ENCODE results near the gene MRPL57. TPM values are rescaled to one million over a fixed set of nuclear protein-coding genes. Genes with fewer than 3 reads are reported as not detected.
"Not testable (repeated sequence)": the region's sequence is repeated elsewhere in the genome, so short reads cannot be mapped to it uniquely, and the experiment has no call there.

The MRPL57 gene
- polyA plus RNA-seq (2013, experiment 1 of 2), result 18.5 TPM
- polyA plus RNA-seq (2013, experiment 2 of 2), result 18.0 TPM

GRCh38 chr13:21176215-21176981 is at the start of gene MRPL57, which contains the start of gene SKA3:
Gene MRPL57 (plus strand): TSS chr13:21176658. CDS start chr13:21176917, 259 bp downstream.
Gene SKA3 (minus strand): TSS chr13:21176552. CDS start chr13:21176477, 75 bp downstream.
- 0% methylated on average over 74 to 85 of the region's 93 CpGs for WGBS, 2 experiments (ENCODE audit: insufficient coverage in 2 of 2)
- H3K9me3 ChIP-seq (ENCODE audit: control insufficient read depth, low read length), result no peaks in the 10 kb centered on the region
- H3K27ac ChIP-seq (ENCODE audit: low read depth, low read length, severe bottlenecking), result peak within 1 kb of the TSS; percentile 91
- H3K4me1 ChIP-seq (ENCODE audit: control insufficient read depth, insufficient read depth, low read length, poor library complexity, severe bottlenecking), result peaks cover 5% of the 10 kb centered on the region
- H3K4me3 ChIP-seq (ENCODE audit: extremely low read depth, insufficient read depth, low read length, poor library complexity, severe bottlenecking), result peak within 1 kb of the TSS; percentile 76
- peaks cover 11% of the 10 kb centered on the region for H3K36me3 ChIP-seq (ENCODE audit: control insufficient read depth, insufficient read depth, low read length)

- 82% methylated on average over 2 of the region's 2 CpGs; no CpG with 5 or more reads in 1 of the 2 experiments for WGBS, 2 experiments (ENCODE audit: insufficient coverage in 2 of 2)
- no peaks in the 10 kb centered on the region for H3K9me3 ChIP-seq (ENCODE audit: control insufficient read depth, low read length)
- H3K4me1 ChIP-seq (ENCODE audit: control insufficient read depth, insufficient read depth, low read length, poor library complexity, severe bottlenecking), result no peaks in the 10 kb centered on the region
- H3K36me3 ChIP-seq (ENCODE audit: control insufficient read depth, insufficient read depth, low read length), result no peaks in the 10 kb centered on the region
- H3K4me3 ChIP-seq (ENCODE audit: extremely low read depth, insufficient read depth, low read length, poor library complexity, severe bottlenecking), result no peak overlapping the region
- H3K27ac ChIP-seq (ENCODE audit: low read depth, low read length, severe bottlenecking), result no peak overlapping the region
Measured at GRCh38 chr13:21130116-21130515, 46.3 kb upstream of the MRPL57 start.

GRCh38 chr13:21133077-21133476 is 43.4 kb upstream of the MRPL57 start:
- Histone ChIP-seq H3K27ac (ENCODE audit: low read depth, low read length, severe bottlenecking) (no peak overlapping the region), H3K9me3 (ENCODE audit: control insufficient read depth, low read length) (no peaks in the 10 kb centered on the region), H3K4me3 (ENCODE audit: extremely low read depth, insufficient read depth, low read length, poor library complexity, severe bottlenecking) (no peak overlapping the region), H3K4me1 (ENCODE audit: control insufficient read depth, insufficient read depth, low read length, poor library complexity, severe bottlenecking) (no peaks in the 10 kb centered on the region), H3K36me3 (ENCODE audit: control insufficient read depth, insufficient read depth, low read length) (no peaks in the 10 kb centered on the region)
- WGBS, 2 experiments (ENCODE audit: insufficient coverage in 2 of 2), result 79 to 88% methylated on average over 3 of the region's 3 CpGs

GRCh38 chr13:21134475-21134874 is 42.0 kb upstream of the MRPL57 start:
- H3K4me3 ChIP-seq (ENCODE audit: extremely low read depth, insufficient read depth, low read length, poor library complexity, severe bottlenecking), result no peak overlapping the region
- no peak overlapping the region for H3K27ac ChIP-seq (ENCODE audit: low read depth, low read length, severe bottlenecking)
- WGBS, 2 experiments (ENCODE audit: insufficient coverage in 2 of 2), result 92 to 94% methylated on average over 2 to 3 of the region's 5 CpGs
- no peaks in the 10 kb centered on the region for H3K36me3 ChIP-seq (ENCODE audit: control insufficient read depth, insufficient read depth, low read length)
- H3K9me3 ChIP-seq (ENCODE audit: control insufficient read depth, low read length), result no peaks in the 10 kb centered on the region
- no peaks in the 10 kb centered on the region for H3K4me1 ChIP-seq (ENCODE audit: control insufficient read depth, insufficient read depth, low read length, poor library complexity, severe bottlenecking)

- H3K4me3 ChIP-seq (ENCODE audit: extremely low read depth, insufficient read depth, low read length, poor library complexity, severe bottlenecking); H3K27ac ChIP-seq (ENCODE audit: low read depth, low read length, severe bottlenecking); H3K4me1 ChIP-seq (ENCODE audit: control insufficient read depth, insufficient read depth, low read length, poor library complexity, severe bottlenecking); H3K9me3 ChIP-seq (ENCODE audit: control insufficient read depth, low read length); H3K36me3 ChIP-seq (ENCODE audit: control insufficient read depth, insufficient read depth, low read length): not testable (repeated sequence)
- 97% methylated on average over 5 of the region's 6 CpGs; no CpG with 5 or more reads in 1 of the 2 experiments for WGBS, 2 experiments (ENCODE audit: insufficient coverage in 2 of 2)
Measured at GRCh38 chr13:21135833-21136232, 40.6 kb upstream of the MRPL57 start.

- Histone ChIP-seq H3K9me3 (ENCODE audit: control insufficient read depth, low read length) (no peaks in the 10 kb centered on the region), H3K36me3 (ENCODE audit: control insufficient read depth, insufficient read depth, low read length) (peaks cover 12% of the 10 kb centered on the region), H3K4me3 (ENCODE audit: extremely low read depth, insufficient read depth, low read length, poor library complexity, severe bottlenecking) (no peak overlapping the region), H3K27ac (ENCODE audit: low read depth, low read length, severe bottlenecking) (no peak overlapping the region), H3K4me1 (ENCODE audit: control insufficient read depth, insufficient read depth, low read length, poor library complexity, severe bottlenecking) (peaks cover 5% of the 10 kb centered on the region)
- 94 to 100% methylated on average over 1 to 2 of the region's 5 CpGs for WGBS, 2 experiments (ENCODE audit: insufficient coverage in 2 of 2)
Measured at GRCh38 chr13:21137696-21138095, 38.8 kb upstream of the MRPL57 start.

- Histone ChIP-seq H3K4me3 (ENCODE audit: extremely low read depth, insufficient read depth, low read length, poor library complexity, severe bottlenecking) (no peak overlapping the region), H3K4me1 (ENCODE audit: control insufficient read depth, insufficient read depth, low read length, poor library complexity, severe bottlenecking) (peaks cover 6% of the 10 kb centered on the region), H3K27ac (ENCODE audit: low read depth, low read length, severe bottlenecking) (no peak overlapping the region), H3K9me3 (ENCODE audit: control insufficient read depth, low read length) (no peaks in the 10 kb centered on the region), H3K36me3 (ENCODE audit: control insufficient read depth, insufficient read depth, low read length) (peaks cover 20% of the 10 kb centered on the region)
- 100% methylated on average over 1 of the region's 1 CpG; no CpG with 5 or more reads in 1 of the 2 experiments for WGBS, 2 experiments (ENCODE audit: insufficient coverage in 2 of 2)
Measured at GRCh38 chr13:21138561-21138960, 37.9 kb upstream of the MRPL57 start.

- H3K27ac ChIP-seq (ENCODE audit: low read depth, low read length, severe bottlenecking), result no peak overlapping the region
- peak overlapping the region; percentile 91 for H3K4me3 ChIP-seq (ENCODE audit: extremely low read depth, insufficient read depth, low read length, poor library complexity, severe bottlenecking)
- H3K36me3 ChIP-seq (ENCODE audit: control insufficient read depth, insufficient read depth, low read length), result peaks cover 27% of the 10 kb centered on the region
- no peaks in the 10 kb centered on the region for H3K9me3 ChIP-seq (ENCODE audit: control insufficient read depth, low read length)
- WGBS, 2 experiments (ENCODE audit: insufficient coverage in 2 of 2), result 92 to 98% methylated on average over 11 to 12 of the region's 12 CpGs
- H3K4me1 ChIP-seq (ENCODE audit: control insufficient read depth, insufficient read depth, low read length, poor library complexity, severe bottlenecking), result peaks cover 6% of the 10 kb centered on the region
Measured at GRCh38 chr13:21139374-21139773, 37.1 kb upstream of the MRPL57 start.

- Histone ChIP-seq H3K36me3 (ENCODE audit: control insufficient read depth, insufficient read depth, low read length) (peaks cover 58% of the 10 kb centered on the region), H3K9me3 (ENCODE audit: control insufficient read depth, low read length) (no peaks in the 10 kb centered on the region), H3K4me1 (ENCODE audit: control insufficient read depth, insufficient read depth, low read length, poor library complexity, severe bottlenecking) (peaks cover 6% of the 10 kb centered on the region), H3K4me3 (ENCODE audit: extremely low read depth, insufficient read depth, low read length, poor library complexity, severe bottlenecking) (no peak overlapping the region), H3K27ac (ENCODE audit: low read depth, low read length, severe bottlenecking) (no peak overlapping the region)
- WGBS, 2 experiments (ENCODE audit: insufficient coverage in 2 of 2), result 100% methylated on average over 2 of the region's 3 CpGs
Measured at GRCh38 chr13:21142766-21143165, 33.7 kb upstream of the MRPL57 start.

GRCh38 chr13:21147827-21148226 is 28.6 kb upstream of the MRPL57 start:
- Histone ChIP-seq H3K27ac (ENCODE audit: low read depth, low read length, severe bottlenecking) (no peak overlapping the region), H3K36me3 (ENCODE audit: control insufficient read depth, insufficient read depth, low read length) (peaks cover 56% of the 10 kb centered on the region), H3K4me3 (ENCODE audit: extremely low read depth, insufficient read depth, low read length, poor library complexity, severe bottlenecking) (no peak overlapping the region), H3K9me3 (ENCODE audit: control insufficient read depth, low read length) (no peaks in the 10 kb centered on the region), H3K4me1 (ENCODE audit: control insufficient read depth, insufficient read depth, low read length, poor library complexity, severe bottlenecking) (peaks cover 3% of the 10 kb centered on the region)
- WGBS, 2 experiments (ENCODE audit: insufficient coverage in 2 of 2), result 88% methylated on average over 4 of the region's 4 CpGs
